Neural cell (in vitro differentiated cells): Measurements from ENCODE around the gene OGDH. TPM values are rescaled to one million over a fixed set of nuclear protein-coding genes. Genes with fewer than 3 reads are reported as not detected.
"Not testable (repeated sequence)": the region's sequence is repeated elsewhere in the genome, so short reads cannot be mapped to it uniquely, and the experiment has no call there.

ENCODE experiments used
- H2AFZ ChIP-seq: fragments of 200-600, 300-800 bp; sonication (generic), shearing (Covaris generic); 2 replicates; pipeline ENCODE4 v1.6.0; 2014; ENCODE audit warnings: low read depth, mild to moderate bottlenecking, antibody characterized with exemption, low read length, moderate library complexity
- H3F3A ChIP-seq: fragments of 200-600 bp; shearing (Covaris generic); 2 replicates; pipeline ENCODE4 v1.6.1; 2016; ENCODE audit warnings: mild to moderate bottlenecking, moderate library complexity, mixed read lengths, antibody characterized with exemption, low read length; ENCODE audit not compliant: insufficient read depth, poor library complexity, severe bottlenecking
- H3K27ac ChIP-seq: fragments of 200-600, 300-800 bp; sonication (generic), shearing (Covaris generic); 2 replicates; pipeline ENCODE4 v1.5.1; 2014; ENCODE audit warnings: mild to moderate bottlenecking, low read length, moderate library complexity
- H3K27me3 ChIP-seq: fragments of 300-800, 200-600 bp; sonication (generic), shearing (Covaris generic); 2 replicates; pipeline ENCODE4 v1.6.0; 2014; ENCODE audit warnings: mild to moderate bottlenecking, low read depth, low read length, moderate library complexity; ENCODE audit not compliant: insufficient read depth
- H3K36me3 ChIP-seq: fragments of 300-800, 200-600 bp; sonication (generic), shearing (Covaris generic); 2 replicates; pipeline ENCODE4 v1.5.1; 2014; ENCODE audit warnings: mild to moderate bottlenecking, antibody characterized with exemption, low read length, moderate library complexity; ENCODE audit not compliant: insufficient read depth
- H3K4me2 ChIP-seq: fragments of 300-800, 200-600 bp; sonication (generic), shearing (Covaris generic); 2 replicates; pipeline ENCODE4 v1.6.0; 2014; ENCODE audit warnings: mild to moderate bottlenecking, low read length
- H3K4me3 ChIP-seq: fragments of 300-800, 200-600 bp; sonication (generic), shearing (Covaris generic); 2 replicates; pipeline ENCODE4 v1.5.1; 2014; ENCODE audit warnings: mild to moderate bottlenecking, low read length, moderate library complexity
- H3K79me2 ChIP-seq: fragments of 200-600 bp; shearing (Covaris generic); replicated peaks from 2 replicates; pipeline ENCODE4 v1.6.0; 2014; ENCODE audit warnings: mild to moderate bottlenecking, low read length, moderate library complexity; ENCODE audit not compliant: insufficient read depth
- H3K9ac ChIP-seq: fragments of 300-800, 200-600 bp; sonication (generic), shearing (Covaris generic); 2 replicates; pipeline ENCODE4 v1.6.1; 2016; ENCODE audit warnings: mild to moderate bottlenecking, low read length, mixed read lengths
- H3K9me2 ChIP-seq: fragments of 200-600 bp; shearing (Covaris generic); 2 replicates; pipeline ENCODE4 v1.6.1; 2016; ENCODE audit warnings: mild to moderate bottlenecking, low read length, mixed read lengths; ENCODE audit not compliant: insufficient read depth
- H3K9me3 ChIP-seq: fragments of 200-600, 300-800 bp; sonication (generic), shearing (Covaris generic); 2 replicates; pipeline ENCODE4 v1.6.1; 2016; ENCODE audit warnings: mild to moderate bottlenecking, mixed run types, low read length, moderate library complexity, mixed read lengths
- H4K20me1 ChIP-seq: fragments of 200-600 bp; shearing (Covaris generic); 2 replicates; pipeline ENCODE4 v1.6.1; 2016; ENCODE audit warnings: mild to moderate bottlenecking, mixed run types; ENCODE audit not compliant: insufficient read depth
- CTCF ChIP-seq: fragments of 450-650 bp; IDR thresholded peaks from 2 replicates; pipeline ENCODE4 v1.5.1; 2014; ENCODE audit warnings: antibody characterized with exemption, mild to moderate bottlenecking, moderate library complexity; ENCODE audit not compliant: poor library complexity, severe bottlenecking
- EP300 ChIP-seq: fragments of 450-650 bp; conservative IDR thresholded peaks from 2 replicates; pipeline ENCODE4 v1.6.1; 2014; ENCODE audit warnings: antibody characterized with exemption, mild to moderate bottlenecking, moderate library complexity; ENCODE audit not compliant: poor library complexity, severe bottlenecking
- EZH2 ChIP-seq: fragments of 200-600, 300-800 bp; shearing (Covaris generic), sonication (generic); IDR thresholded peaks from 2 replicates; pipeline ENCODE4 v1.6.1; 2014; ENCODE audit warnings: antibody characterized with exemption, low read length, borderline replicate concordance, mild to moderate bottlenecking; ENCODE audit not compliant: insufficient read depth, poor library complexity, severe bottlenecking
- MXI1 ChIP-seq: fragments of 450-650 bp; conservative IDR thresholded peaks from 2 replicates; pipeline ENCODE4 v1.6.1; 2014; ENCODE audit warnings: antibody characterized with exemption, mild to moderate bottlenecking; ENCODE audit not compliant: poor library complexity, severe bottlenecking
- POLR2AphosphoS5 ChIP-seq: IDR thresholded peaks from 2 replicates; pipeline ENCODE4 v1.6.1; 2012
- RAD21 ChIP-seq: fragments of 450-650 bp; conservative IDR thresholded peaks from 2 replicates; pipeline ENCODE4 v1.6.1; 2014; ENCODE audit warnings: antibody characterized with exemption, mild to moderate bottlenecking, moderate library complexity
- REST ChIP-seq: IDR thresholded peaks from 2 replicates; pipeline ENCODE4 v1.6.1; 2012; ENCODE audit warnings: borderline replicate concordance
- SMC3 ChIP-seq: fragments of 450-650 bp; conservative IDR thresholded peaks from 2 replicates; pipeline ENCODE4 v1.6.1; 2014; ENCODE audit warnings: antibody characterized with exemption, mild to moderate bottlenecking, moderate library complexity; ENCODE audit not compliant: poor library complexity
- TAF1 ChIP-seq: IDR thresholded peaks from 2 replicates; pipeline ENCODE4 v1.6.1; 2012; ENCODE audit warnings: low read depth
- polyA plus RNA-seq: library from polyadenylated mRNA; depleted of rRNA; stranded (reverse); fragments of >200 nt; gene quantifications from 2 replicates; pipeline ENCODE4 v1.2.3, GENCODE V29; 2014

OGDH gene
- polyA plus RNA-seq, 1 donor from 2014 or later, result 16.9 TPM

GRCh38 chr7:44729949-44730590 lies 123.6 kb downstream of the OGDH start:
- TF ChIP-seq EP300, result no peak
- no peak overlapping the region for H3K4me3 ChIP-seq
- H2AFZ ChIP-seq, result no peak overlapping the region
- no peak overlapping the region for H3K27ac ChIP-seq
- H4K20me1 ChIP-seq, result no peaks in the 10 kb centered on the region
- H3K9ac ChIP-seq, result no peak overlapping the region
- no peaks in the 10 kb centered on the region for H3K9me3 ChIP-seq
- no peaks in the 10 kb centered on the region for H3K79me2 ChIP-seq
- no peak overlapping the region for H3K4me2 ChIP-seq
- H3K9me2 ChIP-seq, result no peaks in the 10 kb centered on the region
- H3K27me3 ChIP-seq, result no peaks in the 10 kb centered on the region
- H3K36me3 ChIP-seq, result no peaks in the 10 kb centered on the region
- no peaks in the 10 kb centered on the region for H3F3A ChIP-seq

GRCh38 chr7:44732971-44733370 lies 126.5 kb downstream of the OGDH start:
- H3K9ac ChIP-seq, H3K9me3 ChIP-seq, H3F3A ChIP-seq, H3K9me2 ChIP-seq, H4K20me1 ChIP-seq, H2AFZ ChIP-seq, H3K36me3 ChIP-seq, H3K27ac ChIP-seq, H3K4me3 ChIP-seq, H3K79me2 ChIP-seq, H3K27me3 ChIP-seq, H3K4me2 ChIP-seq: not testable (repeated sequence)

GRCh38 chr7:44733708-44734481 lies 127.5 kb downstream of the OGDH start:
- Histone ChIP-seq H3K27me3 (no peaks in the 10 kb centered on the region), H3K36me3 (no peaks in the 10 kb centered on the region), H3K9me2 (no peaks in the 10 kb centered on the region), H3K27ac (no peak overlapping the region), H3K9me3 (no peaks in the 10 kb centered on the region), H3K4me3 (no peak overlapping the region), H3K9ac (no peak overlapping the region), H3F3A (no peaks in the 10 kb centered on the region), H2AFZ (no peak overlapping the region), H3K79me2 (no peaks in the 10 kb centered on the region), H4K20me1 (no peaks in the 10 kb centered on the region), H3K4me2 (no peak overlapping the region)
- TF ChIP-seq EP300 (no peak), EZH2 (no peak)

- Histone ChIP-seq H3K27ac (no peak overlapping the region), H3K4me3 (no peak overlapping the region), H3K9me3 (no peaks in the 10 kb centered on the region), H3K79me2 (no peaks in the 10 kb centered on the region), H3K4me2 (no peak overlapping the region), H3F3A (no peaks in the 10 kb centered on the region), H3K9ac (no peak overlapping the region), H4K20me1 (no peaks in the 10 kb centered on the region), H3K36me3 (no peaks in the 10 kb centered on the region), H3K9me2 (no peaks in the 10 kb centered on the region), H3K27me3 (no peaks in the 10 kb centered on the region), H2AFZ (no peak overlapping the region)
- TF ChIP-seq RAD21, result no peak
- no peak for TF ChIP-seq POLR2AphosphoS5
- no peak for TF ChIP-seq TAF1
- no peak for TF ChIP-seq CTCF
- no peak for TF ChIP-seq MXI1
- TF ChIP-seq SMC3, result no peak
- no peak for TF ChIP-seq EP300
- TF ChIP-seq EZH2, result no peak
- no peak for TF ChIP-seq REST
Measured at GRCh38 chr7:44735403-44736165, 129.2 kb downstream of the OGDH start.
